OCI-LY3 (cell line): Measurements from ENCODE around the gene KIF5C.

Experiments used
- EZH2phosphoT487 ChIP-seq: fragments of 200-600 bp; shearing (Covaris generic); IDR thresholded peaks from 2 replicates; pipeline ENCODE4 v1.6.1; 2018; ENCODE audit warnings: antibody characterized with exemption, mixed run types, low read depth
- TF ChIP-seq, protein P1 (sequence below): fragments of 200-600, 300-600 bp; sonication (generic); IDR thresholded peaks from 2 replicates; pipeline ENCODE4 v1.5.1; 2014; ENCODE audit warnings: antibody characterized with exemption, low read length, low read depth

DNA sequence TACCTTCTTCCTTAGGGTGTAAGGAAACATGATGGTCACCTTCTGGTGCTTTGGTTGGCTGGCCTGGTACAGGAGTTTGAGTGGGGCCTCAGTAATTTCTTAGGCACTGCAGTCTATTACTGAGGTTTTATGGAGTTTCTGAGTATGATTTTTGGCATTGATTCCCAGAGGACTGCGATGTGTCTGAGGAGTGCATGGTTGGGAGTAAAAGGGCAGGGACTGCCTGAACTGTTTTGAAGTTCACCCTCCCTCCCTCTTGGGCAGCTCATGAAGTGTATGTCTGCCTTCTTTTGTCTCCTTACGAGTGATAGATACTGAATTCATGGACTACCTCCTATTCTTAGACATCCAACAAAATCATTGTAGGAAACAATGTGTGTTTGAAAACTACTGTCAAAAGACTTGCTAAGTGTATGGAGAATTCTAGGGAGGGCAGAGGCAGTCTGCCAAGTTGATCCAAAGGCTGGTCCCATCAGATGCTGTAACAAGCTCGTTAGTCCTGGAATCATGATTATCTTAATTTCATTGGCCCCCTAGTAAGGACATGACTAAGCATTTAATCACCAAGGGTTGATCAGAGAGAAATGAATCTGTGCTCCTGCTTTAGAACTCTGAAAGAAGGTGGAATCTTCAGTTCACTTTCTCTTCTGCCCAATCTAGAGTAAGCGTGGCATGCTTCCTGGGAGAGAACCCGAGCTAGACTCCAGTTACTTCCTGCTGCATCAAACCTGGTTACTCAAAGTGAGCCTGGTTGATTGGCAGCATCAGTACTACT is 190.0 kb downstream of the KIF5C start:
- TF ChIP-seq, protein P1, sequence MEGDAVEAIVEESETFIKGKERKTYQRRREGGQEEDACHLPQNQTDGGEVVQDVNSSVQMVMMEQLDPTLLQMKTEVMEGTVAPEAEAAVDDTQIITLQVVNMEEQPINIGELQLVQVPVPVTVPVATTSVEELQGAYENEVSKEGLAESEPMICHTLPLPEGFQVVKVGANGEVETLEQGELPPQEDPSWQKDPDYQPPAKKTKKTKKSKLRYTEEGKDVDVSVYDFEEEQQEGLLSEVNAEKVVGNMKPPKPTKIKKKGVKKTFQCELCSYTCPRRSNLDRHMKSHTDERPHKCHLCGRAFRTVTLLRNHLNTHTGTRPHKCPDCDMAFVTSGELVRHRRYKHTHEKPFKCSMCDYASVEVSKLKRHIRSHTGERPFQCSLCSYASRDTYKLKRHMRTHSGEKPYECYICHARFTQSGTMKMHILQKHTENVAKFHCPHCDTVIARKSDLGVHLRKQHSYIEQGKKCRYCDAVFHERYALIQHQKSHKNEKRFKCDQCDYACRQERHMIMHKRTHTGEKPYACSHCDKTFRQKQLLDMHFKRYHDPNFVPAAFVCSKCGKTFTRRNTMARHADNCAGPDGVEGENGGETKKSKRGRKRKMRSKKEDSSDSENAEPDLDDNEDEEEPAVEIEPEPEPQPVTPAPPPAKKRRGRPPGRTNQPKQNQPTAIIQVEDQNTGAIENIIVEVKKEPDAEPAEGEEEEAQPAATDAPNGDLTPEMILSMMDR, result no peak
- TF ChIP-seq EZH2phosphoT487, result no peak
